CD4-positive, alpha-beta T cell treated with Interleukin-2 at 100 ng/mL for 4 hours (primary cell): Measurements from ENCODE around the gene CTIF.
"Not testable (repeated sequence)": the region's sequence is repeated elsewhere in the genome, so short reads cannot be mapped to it uniquely, and the experiment has no call there.

ENCODE experiments used
- DNase-seq: peaks from one replicate; pipeline ENCODE4 v3.0.0-alpha.2; 2020; ENCODE audit warnings: low spot score

The CTIF gene

DNA sequence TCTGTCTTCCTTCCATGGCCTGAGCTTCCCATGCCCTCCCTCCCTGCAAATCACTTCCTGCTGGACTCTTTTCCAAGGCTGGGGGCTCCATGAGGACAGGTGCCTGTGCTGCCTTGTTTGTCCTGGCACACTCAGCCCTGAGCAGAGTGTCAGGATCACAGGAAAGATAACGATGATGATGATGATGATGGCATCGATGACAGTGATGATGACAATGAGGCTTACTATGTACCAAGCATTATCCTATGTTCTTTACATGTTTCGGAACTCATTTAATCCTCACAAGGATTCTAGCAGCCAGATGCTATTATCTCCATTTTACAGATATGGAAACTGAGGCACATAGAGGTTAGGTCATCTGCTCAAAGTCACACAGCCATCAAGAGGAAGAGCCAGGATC lies 170.0 kb downstream of the CTIF start:
- no peak for DNase-seq

DNA sequence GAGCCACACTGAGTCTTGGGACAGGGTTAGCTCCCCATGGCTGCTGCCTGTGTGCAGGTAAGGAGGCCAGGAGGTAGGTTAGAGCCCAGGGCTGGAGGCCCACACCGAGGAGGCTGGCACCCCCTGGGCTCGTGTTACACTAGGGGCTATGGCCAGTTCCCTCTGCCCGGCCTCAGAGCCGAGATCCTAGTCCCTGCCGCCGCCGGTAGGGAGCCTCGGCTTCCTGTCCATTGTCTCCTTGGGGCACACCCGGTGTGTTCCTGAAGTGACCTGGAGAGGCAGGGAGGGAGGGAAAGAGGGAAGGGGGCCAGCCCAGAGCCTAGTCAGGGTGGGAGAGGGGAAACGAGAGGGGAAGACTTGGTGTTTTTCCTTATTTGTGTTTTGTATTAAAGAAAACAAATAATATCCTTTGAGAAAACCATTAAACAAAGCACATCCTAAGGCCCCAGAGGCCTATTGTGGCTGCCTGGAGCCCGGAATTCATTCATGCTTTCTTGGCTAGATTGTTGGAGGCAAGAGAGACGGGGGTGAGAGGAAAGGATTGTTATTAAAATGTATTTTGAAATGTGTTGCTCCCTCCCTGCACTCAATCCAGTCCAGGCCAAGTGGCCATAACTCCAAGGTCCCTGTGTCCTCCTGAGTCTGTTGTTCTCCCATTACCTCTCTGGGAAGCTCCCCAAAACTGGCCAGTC lies 170.7 kb downstream of the CTIF start:
- DNase-seq = no peak

DNA sequence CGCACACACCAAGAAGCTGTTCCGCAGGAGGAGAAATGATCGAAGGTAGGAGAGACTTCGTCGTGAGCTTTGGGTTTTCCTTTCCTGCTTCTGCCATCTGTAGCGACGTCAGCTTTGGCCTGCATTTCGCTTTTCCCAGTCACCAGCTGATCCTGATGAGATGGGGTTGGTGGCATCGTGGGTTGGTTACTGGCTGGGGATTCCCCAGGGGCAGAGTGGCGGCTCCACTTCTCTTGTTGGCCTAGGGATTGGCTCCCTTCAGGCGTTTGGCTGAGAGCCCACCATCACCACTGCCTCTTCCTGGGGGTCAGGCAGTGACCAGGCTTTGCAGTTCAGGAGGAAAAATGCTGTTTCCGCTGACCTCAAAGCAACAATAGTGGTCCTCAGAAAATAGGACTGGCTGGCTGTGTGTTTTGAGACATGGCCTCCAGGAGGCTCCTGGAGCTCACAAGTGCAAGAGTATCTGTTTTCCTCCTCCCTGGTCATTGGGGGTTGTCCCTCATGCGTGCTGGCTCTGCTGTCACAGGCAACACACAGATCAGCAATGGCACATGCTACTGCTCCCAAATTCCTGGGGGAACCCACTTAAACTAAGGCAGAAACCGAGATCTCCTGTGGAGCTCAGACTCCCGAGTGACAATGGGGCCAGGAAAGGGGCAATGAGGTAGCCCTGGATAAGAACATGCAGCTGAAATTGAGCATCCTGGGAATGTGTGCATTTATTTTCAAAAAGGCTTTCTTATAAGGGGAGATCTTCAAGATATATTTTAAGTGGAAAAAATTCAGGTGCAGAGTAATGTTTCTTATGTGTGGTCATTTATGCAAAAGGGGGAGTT lies 173.0 kb downstream of the CTIF start:
- peak; percentile 13 for DNase-seq

DNA sequence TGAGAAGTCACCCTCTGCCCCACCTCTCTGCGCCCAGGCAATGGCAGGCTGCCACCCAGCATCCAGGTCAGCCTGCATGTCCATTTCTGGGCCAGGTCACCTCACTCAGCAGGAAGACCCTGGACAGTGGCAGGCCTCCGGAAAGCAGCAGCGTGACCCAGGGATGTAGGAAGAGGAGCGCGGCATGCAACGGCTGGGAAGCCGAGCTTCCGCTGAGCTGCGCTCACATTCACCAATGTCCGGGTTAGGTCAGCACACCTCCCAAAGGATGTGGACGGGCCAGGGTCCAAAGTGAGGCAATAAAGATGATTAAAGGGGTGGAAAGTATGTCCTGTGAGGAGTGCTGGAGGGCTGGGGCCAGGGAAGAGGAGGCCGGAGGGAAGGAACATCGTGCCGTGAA lies 174.5 kb downstream of the CTIF start:
- DNase-seq = no peak

DNA sequence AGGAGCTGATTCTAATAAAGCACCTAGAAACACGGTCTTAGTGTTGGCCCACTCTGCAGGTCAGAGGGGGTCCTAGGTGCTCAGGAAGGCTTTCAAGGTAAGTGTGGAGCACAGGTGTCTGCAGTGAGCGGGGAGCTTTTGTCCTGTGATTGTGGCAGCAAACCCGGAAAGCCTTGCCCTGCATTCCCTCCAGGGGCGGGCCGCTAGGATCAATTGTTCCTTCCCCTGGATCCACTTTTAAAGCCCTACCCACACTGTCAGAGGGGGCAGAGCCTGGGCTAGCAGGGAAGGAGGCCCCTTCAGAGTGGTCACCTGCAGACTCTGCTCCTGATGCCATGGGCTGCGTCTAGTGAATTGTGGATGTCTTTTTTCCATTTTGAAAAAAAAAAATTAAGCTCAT lies 176.0 kb downstream of the CTIF start:
- DNase-seq = no peak

DNA sequence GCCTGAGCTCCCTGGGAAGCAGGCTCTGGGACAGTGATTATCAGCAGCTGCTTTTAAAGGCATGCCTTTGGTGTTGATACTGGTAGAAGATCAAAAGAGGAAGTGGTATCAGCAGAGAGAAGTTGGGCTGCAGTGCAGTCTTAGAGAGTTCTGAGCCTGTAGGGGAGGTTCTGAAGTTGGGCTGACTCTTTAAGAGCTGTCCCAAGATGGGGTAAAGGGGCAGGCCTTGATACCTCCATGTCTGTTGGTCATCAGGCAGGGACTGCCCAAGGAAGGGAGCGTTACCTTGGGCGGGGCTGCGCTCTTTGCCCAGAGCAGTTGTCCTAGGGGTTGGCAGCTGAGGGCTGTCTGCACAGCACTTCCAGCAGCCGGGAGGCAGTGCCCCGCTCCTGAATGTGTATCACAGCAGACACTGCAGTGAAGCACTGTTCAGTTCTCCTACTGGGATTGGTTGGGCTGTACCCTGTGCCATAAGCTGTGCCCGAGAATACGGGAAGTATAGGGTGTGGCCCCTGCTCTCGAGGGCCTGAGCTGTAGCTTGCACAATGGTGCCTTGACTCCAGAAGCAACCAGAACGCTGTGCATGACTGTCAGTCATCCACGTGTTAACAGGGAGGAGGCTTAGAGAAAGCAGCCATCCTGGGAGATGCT lies 177.0 kb downstream of the CTIF start:
- no peak for DNase-seq

DNA sequence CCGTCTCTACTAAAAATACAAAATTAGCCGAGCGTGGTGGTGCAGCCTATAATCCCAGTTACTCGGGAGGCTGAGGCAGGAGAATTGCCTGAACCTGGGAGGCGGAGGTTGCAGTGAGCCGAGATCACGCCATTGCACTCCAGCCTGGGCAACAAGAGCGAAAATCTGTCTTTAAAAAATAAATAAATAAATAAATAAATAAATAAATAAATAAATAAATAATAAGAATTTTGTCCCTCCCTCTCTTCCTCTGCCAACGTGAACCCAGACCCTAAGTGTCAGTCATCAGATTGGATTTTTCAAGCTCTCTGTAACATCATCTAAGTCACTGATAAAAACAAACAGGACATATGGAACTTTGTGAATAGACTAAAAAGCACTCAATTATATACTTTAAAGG lies 178.4 kb downstream of the CTIF start:
- DNase-seq = not testable (repeated sequence)

DNA sequence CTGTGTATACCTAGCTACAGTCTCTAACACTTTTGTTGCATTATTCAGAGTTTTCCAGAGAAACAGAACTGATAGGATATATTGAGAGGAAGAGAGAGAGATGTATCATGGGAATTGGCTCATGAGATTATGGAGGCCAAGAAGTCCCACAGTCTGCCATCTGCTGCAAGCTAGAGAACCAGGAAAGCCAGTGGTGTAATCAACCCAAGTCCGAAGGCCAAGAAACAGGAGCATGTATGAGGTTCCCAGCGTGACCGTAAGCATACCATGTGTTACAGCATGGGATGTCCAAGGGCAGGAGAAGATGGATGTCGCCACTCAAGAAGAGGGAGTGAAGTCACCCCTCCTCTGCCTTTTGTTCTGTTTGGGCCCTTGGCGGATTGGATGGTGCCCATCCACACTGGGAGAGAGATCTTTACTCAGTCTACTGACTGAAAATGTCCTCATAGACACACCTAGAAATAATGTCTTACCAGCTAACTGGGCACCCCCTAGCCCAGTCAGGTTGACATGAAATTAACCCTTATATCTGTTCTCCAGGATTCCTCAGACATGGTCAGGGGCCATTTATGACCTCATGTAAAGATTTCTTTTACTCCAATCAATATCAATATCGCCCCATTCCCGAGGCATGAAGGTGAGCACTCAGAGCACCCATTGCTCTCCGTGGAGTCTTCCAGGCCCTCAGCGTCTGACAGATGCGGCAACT lies 179.6 kb downstream of the CTIF start:
- no peak for DNase-seq

DNA sequence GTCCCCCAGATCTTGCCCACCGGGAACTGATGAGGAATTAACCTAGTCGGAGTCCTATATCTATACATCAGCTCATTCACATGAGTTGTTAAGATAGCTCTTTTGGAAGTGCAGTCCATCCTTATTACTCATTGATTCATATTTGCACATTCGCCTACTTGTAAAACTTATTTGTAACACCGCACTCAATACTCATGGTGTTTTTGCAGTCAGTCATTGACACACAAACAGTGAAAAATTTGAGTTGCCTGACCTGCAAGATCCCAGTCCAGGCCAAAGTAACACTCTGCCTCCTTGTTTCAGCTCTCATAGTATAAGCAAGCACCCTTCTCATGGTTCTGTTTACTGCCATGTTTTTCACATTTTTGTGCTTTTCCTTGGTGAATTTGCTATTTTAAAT lies 180.6 kb downstream of the CTIF start:
- DNase-seq = no peak

DNA sequence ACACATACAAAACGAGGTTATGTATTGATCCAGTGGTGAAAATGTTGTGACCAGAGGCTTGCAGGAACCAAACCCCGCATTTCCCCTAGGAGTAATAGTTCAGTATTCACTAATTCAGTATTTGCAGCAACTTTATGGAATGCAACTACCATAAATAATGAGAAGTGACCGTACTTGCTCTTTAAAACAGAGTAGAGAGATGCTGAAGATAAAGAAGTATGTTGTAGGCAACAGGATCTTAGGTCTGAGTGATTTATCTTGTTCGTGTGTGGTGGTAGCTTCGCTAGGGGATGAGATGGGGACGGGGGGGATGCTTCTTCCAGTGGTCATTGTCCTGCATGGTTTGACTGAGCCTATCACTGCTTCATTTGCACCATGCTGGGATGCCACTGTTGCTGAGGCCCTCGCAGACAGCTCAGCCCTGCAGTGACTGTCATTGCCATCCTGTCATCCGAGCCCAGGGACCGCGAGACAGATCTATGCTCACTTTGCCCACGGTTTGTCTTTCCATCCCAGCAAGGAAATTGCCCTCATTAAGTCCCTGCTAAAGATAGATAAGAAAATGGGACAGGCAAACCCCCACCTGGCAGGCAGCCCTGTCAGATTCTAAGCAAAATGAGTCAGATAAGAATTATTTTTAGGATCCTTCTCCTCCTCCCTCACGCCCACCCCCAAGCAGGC lies 181.3 kb downstream of the CTIF start:
- DNase-seq = no peak

DNA sequence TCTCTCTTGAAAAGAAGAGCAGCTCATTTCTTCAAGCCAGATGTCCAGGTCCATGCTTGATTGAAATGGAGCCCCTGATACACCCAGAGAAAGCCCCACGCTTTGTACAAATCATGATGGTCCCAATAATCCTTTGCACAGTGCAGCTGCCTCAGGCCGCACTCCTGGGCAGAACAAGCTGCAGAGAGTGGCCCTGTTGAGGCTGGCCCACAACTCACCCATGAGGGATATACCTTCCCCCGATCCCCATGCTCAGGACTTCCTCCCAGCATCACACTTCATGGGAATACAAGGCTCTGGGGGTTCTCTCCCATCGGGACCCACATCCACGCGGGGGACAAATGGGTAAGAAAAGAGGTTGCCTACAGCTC lies 181.8 kb downstream of the CTIF start:
- no peak for DNase-seq

DNA sequence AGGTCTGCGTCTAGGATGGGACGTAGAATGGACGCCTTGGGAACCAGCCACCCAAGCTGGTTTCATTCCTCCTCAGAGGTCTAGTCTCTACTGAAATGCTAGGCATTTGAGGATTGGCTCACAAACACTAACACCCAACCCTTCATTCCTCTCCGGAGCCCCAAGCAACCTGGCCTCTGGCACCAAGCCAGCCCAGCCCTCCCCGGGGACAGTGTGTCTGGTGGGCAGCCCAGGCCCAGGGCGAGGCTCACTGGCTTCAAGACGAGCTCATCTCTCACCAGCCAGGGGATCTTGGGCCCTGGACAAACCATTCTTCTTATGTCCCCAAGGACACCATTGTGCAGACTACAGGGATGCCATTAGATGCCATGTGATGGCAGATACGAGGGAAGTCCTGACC lies 182.5 kb downstream of the CTIF start:
- DNase-seq = no peak

DNA sequence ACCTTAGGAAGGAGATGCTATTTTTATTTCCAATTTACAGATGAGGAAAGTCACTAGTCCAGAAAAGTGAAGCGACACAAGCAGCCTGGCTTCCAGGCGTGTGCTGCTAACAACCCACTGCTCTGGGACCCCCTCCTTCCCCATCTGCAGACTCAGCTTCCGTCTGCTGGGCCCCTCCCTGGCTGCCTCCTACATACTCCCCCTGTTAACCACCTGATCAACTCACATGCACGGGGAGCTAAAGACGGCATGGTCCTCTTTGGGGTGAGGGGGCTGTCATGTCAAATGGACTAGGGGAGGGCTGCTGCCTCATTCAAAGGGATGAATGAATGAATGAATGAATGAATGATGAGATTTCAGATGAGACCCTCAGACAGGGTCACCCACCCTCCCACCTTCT lies 184.2 kb downstream of the CTIF start:
- DNase-seq = no peak

DNA sequence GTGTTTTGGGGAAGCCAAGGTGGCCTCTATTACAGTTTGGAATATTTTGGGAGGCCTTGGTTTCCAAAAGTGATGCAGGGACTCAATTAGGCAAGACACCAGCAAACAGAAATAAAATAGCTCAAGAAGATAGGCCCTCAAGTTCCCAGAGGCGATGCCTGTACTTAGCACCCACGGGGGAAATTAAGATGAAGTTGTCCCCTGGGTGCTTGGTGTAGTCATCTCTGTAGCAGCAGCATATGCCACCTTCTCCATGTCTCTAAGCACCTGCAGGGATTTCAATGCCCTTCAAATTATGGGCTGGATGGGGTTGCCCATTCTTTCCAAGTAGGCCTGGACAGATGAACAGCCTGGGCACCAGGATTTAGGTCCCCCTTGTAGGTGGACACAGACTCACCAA lies 185.0 kb downstream of the CTIF start:
- DNase-seq = no peak

DNA sequence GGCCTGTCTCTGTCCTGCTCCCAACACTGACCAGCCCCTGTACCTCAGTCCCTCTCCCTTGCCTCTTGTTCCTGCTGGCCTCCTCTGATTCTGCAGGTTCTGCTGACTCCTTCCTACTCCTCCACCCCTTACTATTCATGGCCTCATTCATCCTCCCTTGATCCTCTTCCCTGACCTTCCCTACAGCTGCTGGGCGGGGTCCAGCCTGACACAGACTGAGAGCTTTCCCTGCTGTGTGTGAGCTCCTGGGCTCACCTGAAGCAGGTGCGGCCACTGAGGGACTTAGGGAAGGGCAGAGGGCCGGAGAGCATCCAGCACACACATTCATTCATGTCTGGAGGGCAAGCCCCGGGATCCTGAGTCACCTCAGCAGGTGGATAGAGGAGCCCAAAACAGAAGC lies 185.6 kb downstream of the CTIF start:
- DNase-seq = no peak

DNA sequence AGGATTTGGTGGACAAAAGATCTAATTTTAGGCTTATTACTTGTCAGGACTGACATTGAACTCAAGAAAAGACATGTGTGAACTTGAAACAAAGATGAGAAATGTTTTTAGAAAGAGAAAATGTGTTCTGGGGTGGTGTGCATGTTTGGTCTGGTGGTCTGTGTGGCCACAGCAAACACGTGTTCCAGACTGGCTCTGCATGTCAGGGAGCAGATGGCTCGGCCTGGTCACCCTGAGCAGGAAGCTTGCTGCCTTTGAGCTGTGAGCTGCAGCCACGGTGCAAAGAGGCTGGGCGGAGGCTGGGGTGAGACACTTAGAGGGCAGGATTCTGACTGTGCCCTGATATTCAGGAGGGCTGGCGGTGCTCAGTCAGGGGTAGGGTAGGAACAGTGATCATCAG lies 186.1 kb downstream of the CTIF start:
- no peak for DNase-seq

DNA sequence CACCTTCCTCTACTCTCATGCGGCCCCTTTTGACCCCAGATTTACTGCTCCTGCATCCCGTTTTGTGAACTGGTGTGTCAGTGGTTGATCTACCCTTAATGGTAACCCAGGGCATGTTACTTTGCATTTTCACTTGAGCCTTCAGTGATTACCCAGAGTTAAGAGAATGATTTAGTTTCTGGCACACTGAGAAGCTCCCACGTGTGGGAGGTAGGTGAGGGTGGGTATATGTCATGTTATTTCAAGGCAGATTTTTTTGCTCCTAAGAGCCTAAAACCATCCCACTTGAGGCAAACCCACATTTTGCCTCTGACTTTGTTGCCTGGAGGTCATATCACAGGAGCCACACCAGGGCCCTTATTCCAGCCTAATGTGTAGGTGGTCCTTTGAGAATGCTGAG lies 186.7 kb downstream of the CTIF start:
- no peak for DNase-seq

DNA sequence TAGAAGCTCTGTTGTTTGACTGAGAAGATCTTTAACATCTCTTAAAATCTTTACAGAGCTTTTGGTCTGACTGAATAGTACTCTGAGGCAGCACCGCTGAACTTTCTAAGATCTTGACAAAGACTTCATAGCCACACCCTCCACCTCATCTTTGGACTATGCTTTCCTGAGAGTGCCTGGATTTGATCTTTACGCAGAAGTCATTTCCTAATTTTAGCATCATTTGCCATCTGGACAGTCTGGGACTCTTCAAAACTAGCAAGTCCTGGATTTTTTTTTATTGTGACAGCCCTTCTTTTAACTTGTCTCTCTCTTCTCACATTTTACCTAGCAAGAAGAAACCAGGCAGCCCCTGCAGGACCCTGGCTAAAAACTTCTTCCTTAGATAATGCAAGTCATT lies 188.8 kb downstream of the CTIF start:
- no peak for DNase-seq

DNA sequence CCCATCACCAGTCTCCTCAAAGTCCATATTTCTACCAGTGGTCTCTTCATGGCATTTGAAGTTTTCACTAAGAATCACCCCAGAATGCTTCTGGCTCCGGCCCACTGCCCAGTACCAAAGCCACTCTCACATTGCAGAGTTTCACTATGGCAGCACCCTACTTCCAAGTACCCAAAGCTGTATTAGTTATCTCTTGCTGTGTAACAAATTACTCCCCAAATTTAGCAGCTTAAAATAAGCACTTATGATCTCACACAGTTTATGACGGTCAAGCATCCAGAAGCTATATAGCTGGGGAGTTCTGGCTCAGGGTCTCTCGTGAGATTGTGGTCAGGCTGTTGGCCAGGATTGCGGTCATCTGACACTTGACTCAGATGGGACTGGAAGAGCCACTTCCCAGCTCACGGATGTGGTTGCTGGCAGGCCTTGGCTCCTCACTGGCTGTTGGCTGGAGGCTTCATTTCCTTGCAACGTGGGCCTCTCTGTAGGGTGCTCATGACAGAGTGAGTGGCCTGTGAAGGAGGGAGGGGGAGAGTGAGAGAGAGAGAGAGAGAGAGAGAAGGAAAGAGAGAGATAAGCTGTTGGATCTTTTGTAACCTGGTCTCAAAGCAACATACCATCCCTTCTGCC lies 189.5 kb downstream of the CTIF start:
- no peak for DNase-seq

DNA sequence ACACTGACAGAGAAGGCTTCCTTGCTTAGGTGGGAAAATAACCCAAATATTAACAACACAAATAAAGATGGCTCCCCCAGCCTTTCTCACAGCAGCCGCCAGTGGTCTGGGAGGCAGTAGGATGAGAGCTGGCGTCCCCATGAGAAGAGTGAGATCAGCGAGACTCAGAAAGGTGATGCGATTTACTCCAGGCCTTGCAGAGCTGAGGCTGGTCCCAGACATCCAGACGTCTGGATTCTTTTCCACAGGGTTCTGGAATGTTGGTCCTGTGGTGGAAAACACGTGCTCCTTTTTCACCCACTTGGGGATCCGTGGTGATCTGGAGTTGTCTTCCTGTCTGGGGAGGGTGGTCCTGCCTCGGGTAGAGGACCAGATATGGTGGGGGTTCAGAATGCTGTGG lies 190.6 kb downstream of the CTIF start:
- no peak for DNase-seq

DNA sequence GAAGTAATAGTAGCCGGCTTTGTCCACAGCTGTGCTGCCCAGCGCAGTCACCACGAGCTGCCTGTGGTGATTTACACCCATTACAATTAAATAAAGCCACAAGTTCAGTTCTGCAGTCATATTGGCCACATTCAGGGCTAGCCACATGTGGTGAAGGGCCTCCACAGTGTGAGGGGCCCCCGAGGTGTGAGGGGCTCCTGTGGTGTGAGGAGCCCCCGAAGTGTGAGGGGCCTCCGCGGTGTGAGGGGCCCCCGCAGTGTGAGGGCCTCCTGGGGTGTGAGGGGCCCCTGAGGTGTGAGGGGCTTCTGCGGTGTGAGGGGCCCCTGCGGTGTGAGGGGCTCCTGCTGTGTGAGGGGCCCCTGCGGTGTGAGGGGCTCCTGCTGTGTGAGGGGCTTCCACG lies 191.2 kb downstream of the CTIF start:
- DNase-seq = no peak
